H1 (cell line): ENCODE data around the gene CEL. TPM values are rescaled to one million over a fixed set of nuclear protein-coding genes. Genes with fewer than 3 reads are reported as not detected.

ENCODE experiments used
- CTCF ChIA-PET: fragments of 300-600 bp; sonication (Branson Sonifier 250); formaldehyde crosslinking; loops from one replicate; lab custom pipeline; 2021; ENCODE audit not compliant: partially characterized antibody; lab: Charles Lee
- POLR2A ChIA-PET: fragments of 300-600 bp; sonication (Branson Sonifier 250); formaldehyde crosslinking; loops from one replicate; lab custom pipeline; 2021; ENCODE audit warnings: inconsistent platforms; ENCODE audit not compliant: partially characterized antibody; lab: Charles Lee
- DNase-seq, 2 experiments: peaks; one replicate each; pipeline versions ENCODE4 v3.0.0 to v3.0.0-alpha.2; 2010 to 2022; ENCODE audit warnings: low spot score in 2 of 2, low read depth in 1 of 2, mixed read lengths in 1 of 2
- FAIRE-seq: peaks from 2 replicates; lab custom pipeline; 2011; peaks lifted over from hg19 to GRCh38; lab: Jason Lieb, UNC
- H2AFZ ChIP-seq: 2 replicates; pipeline ENCODE4 v1.8.1; 2012; ENCODE audit warnings: low read length, inconsistent platforms
- H2AK5ac ChIP-seq: 2 replicates; pipeline ENCODE4 v1.6.1; 2013; ENCODE audit warnings: low read depth, low read length
- H2BK120ac ChIP-seq: replicated peaks from 2 replicates; pipeline ENCODE3; 2013; ENCODE audit warnings: low read depth, low read length, inconsistent platforms
- H2BK12ac ChIP-seq: 2 replicates; pipeline ENCODE4 v1.6.1; 2013; ENCODE audit warnings: low read depth, low read length
- H2BK15ac ChIP-seq: 2 replicates; pipeline ENCODE4 v1.6.1; 2013; ENCODE audit warnings: low read length
- H2BK20ac ChIP-seq: 2 replicates; pipeline ENCODE4 v1.6.1; 2013; ENCODE audit warnings: low read length
- H2BK5ac ChIP-seq: 2 replicates; pipeline ENCODE4 v1.6.1; 2013; ENCODE audit warnings: low read depth, low read length
- H3K14ac ChIP-seq: 2 replicates; pipeline ENCODE4 v1.6.1; 2013; ENCODE audit warnings: inconsistent platforms; ENCODE audit not compliant: insufficient read length
- H3K18ac ChIP-seq: 2 replicates; pipeline ENCODE4 v1.6.1; 2013; ENCODE audit warnings: low read length; ENCODE audit errors: extremely low read depth
- H3K23ac ChIP-seq: 2 replicates; pipeline ENCODE4 v1.6.1; 2013; ENCODE audit warnings: inconsistent platforms; ENCODE audit not compliant: insufficient read length
- H3K23me2 ChIP-seq: 2 replicates; pipeline ENCODE4 v1.6.1; 2013; ENCODE audit warnings: low read depth, low read length
- H3K27ac ChIP-seq: 2 replicates; pipeline ENCODE4 v1.6.1; 2011; ENCODE audit warnings: low read depth, low read length, inconsistent platforms
- H3K27me3 ChIP-seq, 4 experiments: replicated peaks in 1 of 4; 1 replicate in 1 of 4; 2 replicates in 3 of 4; pipeline versions ENCODE4 v1.6.1 to v1.8.1; 2011 to 2013; ENCODE audit warnings: low read length in 3 of 4, mild to moderate bottlenecking in 3 of 4, inconsistent platforms in 2 of 4, mixed read lengths in 2 of 4, moderate library complexity in 1 of 4; ENCODE audit not compliant: control insufficient read depth in 3 of 4, insufficient read depth in 3 of 4; ENCODE audit errors: extremely low read depth in 1 of 4
- H3K36me3 ChIP-seq, 4 experiments: 2 replicates each; pipeline versions ENCODE4 v1.6.1 to v1.8.1; 2011 to 2013; ENCODE audit warnings: mild to moderate bottlenecking in 4 of 4, low read length in 3 of 4, moderate library complexity in 2 of 4, control low read depth in 1 of 4, inconsistent platforms in 1 of 4; ENCODE audit not compliant: insufficient read depth in 4 of 4, control insufficient read depth in 2 of 4
- H3K4ac ChIP-seq: replicated peaks from 2 replicates; pipeline ENCODE3; 2013; ENCODE audit warnings: low read length, low read depth, mixed read lengths, inconsistent platforms; ENCODE audit not compliant: insufficient read length
- H3K4me1 ChIP-seq, 4 experiments: replicated peaks in 1 of 4; 1 replicate in 1 of 4; 2 replicates in 3 of 4; pipeline versions ENCODE4 v1.6.1 to v1.8.1; 2011 to 2013; ENCODE audit warnings: low read length in 3 of 4, inconsistent platforms in 2 of 4, mixed read lengths in 1 of 4; ENCODE audit not compliant: insufficient read depth in 4 of 4, control insufficient read depth in 3 of 4
- H3K4me2 ChIP-seq, 2 experiments: 2 replicates each; pipeline versions ENCODE4 v1.6.1 to v1.8.1; 2011 to 2013; ENCODE audit warnings: low read depth in 2 of 2, low read length in 2 of 2, control low read depth in 1 of 2, inconsistent platforms in 1 of 2, mild to moderate bottlenecking in 1 of 2; ENCODE audit not compliant: insufficient read depth in 1 of 2
- H3K4me3 ChIP-seq, 4 experiments: fragments of 200-600, 300-600 bp in 1 of 4; sonication (generic), shearing (Covaris generic), sonication (Bioruptor Twin) in 1 of 4; 2 replicates each; pipeline versions ENCODE4 v1.5.1 to v1.8.1; 2011 to 2016; ENCODE audit warnings: low read length in 4 of 4, low read depth in 3 of 4, control low read depth in 2 of 4, inconsistent platforms in 2 of 4, mild to moderate bottlenecking in 2 of 4, mixed read lengths in 1 of 4, moderate library complexity in 1 of 4; ENCODE audit not compliant: insufficient read depth in 2 of 4; ENCODE audit errors: extremely low read depth in 1 of 4
- H3K56ac ChIP-seq: replicated peaks from 2 replicates; pipeline ENCODE3; 2013; ENCODE audit warnings: low read depth, mild to moderate bottlenecking, mixed read lengths, low read length, inconsistent platforms; ENCODE audit not compliant: insufficient read length
- H3K79me1 ChIP-seq: 2 replicates; pipeline ENCODE4 v1.6.1; 2013; ENCODE audit warnings: low read depth, low read length, control low read depth
- H3K79me2 ChIP-seq, 2 experiments: 2 replicates each; pipeline versions ENCODE4 v1.6.1 to v1.8.1; 2012 to 2013; ENCODE audit warnings: low read length in 2 of 2, mild to moderate bottlenecking in 2 of 2, inconsistent platforms in 1 of 2; ENCODE audit not compliant: insufficient read depth in 2 of 2, control insufficient read depth in 1 of 2
- H3K9ac ChIP-seq, 4 experiments: replicated peaks in 1 of 4; 1 replicate in 1 of 4; 2 replicates in 3 of 4; pipeline versions ENCODE4 v1.6.1 to v1.8.1; 2011 to 2013; ENCODE audit warnings: low read depth in 3 of 4, low read length in 3 of 4, control low read depth in 2 of 4, mild to moderate bottlenecking in 2 of 4, moderate library complexity in 2 of 4, inconsistent platforms in 1 of 4; ENCODE audit errors: extremely low read depth in 1 of 4
- H3K9me3 ChIP-seq, 2 experiments: 2 replicates each; pipeline versions ENCODE4 v1.6.1 to v1.8.1; 2012 to 2013; ENCODE audit warnings: mild to moderate bottlenecking in 2 of 2, moderate library complexity in 2 of 2, control low read depth in 1 of 2, inconsistent platforms in 1 of 2, low read depth in 1 of 2, low read length in 1 of 2, mixed read lengths in 1 of 2; ENCODE audit not compliant: insufficient read depth in 2 of 2
- H4K20me1 ChIP-seq, 2 experiments: replicated peaks in 1 of 2; 2 replicates each; pipeline versions ENCODE3 to v1.8.1; 2011 to 2013; ENCODE audit warnings: inconsistent platforms in 2 of 2, low read length in 2 of 2, mild to moderate bottlenecking in 1 of 2; ENCODE audit not compliant: insufficient read depth in 2 of 2, control insufficient read depth in 1 of 2
- H4K5ac ChIP-seq: 2 replicates; pipeline ENCODE4 v1.6.1; 2013; ENCODE audit warnings: low read length, low read depth, mixed read lengths, inconsistent platforms; ENCODE audit not compliant: insufficient read length
- H4K8ac ChIP-seq: 2 replicates; pipeline ENCODE4 v1.8.0; 2013; ENCODE audit warnings: mild to moderate bottlenecking, moderate library complexity, low read length, inconsistent platforms; ENCODE audit not compliant: insufficient read depth; ENCODE audit errors: extremely low read depth
- H4K91ac ChIP-seq: replicated peaks from 2 replicates; pipeline ENCODE3; 2013; ENCODE audit warnings: low read length, mixed read lengths, inconsistent platforms; ENCODE audit not compliant: insufficient read length
- CEBPB ChIP-seq: IDR thresholded peaks from 2 replicates; pipeline ENCODE4 v1.6.1; 2012; ENCODE audit warnings: low read depth, low read length
- EGR1 ChIP-seq: IDR thresholded peaks from 2 replicates; pipeline ENCODE4 v1.6.1; 2011; ENCODE audit warnings: low read depth, low read length, borderline replicate concordance
- HDAC2 ChIP-seq, 2 experiments: fragments of 300-600 bp in 1 of 2; sonication (generic) in 1 of 2; IDR thresholded peaks; 2 replicates each; pipeline ENCODE4 v1.6.1; 2011 to 2012; ENCODE audit warnings: low read depth in 2 of 2, low read length in 2 of 2, mild to moderate bottlenecking in 2 of 2, moderate library complexity in 2 of 2, borderline replicate concordance in 1 of 2, inconsistent platforms in 1 of 2
- PHF8 ChIP-seq: fragments of 200-600 bp; sonication (generic); conservative IDR thresholded peaks from 2 replicates; pipeline ENCODE4 v1.7.1; 2012; ENCODE audit warnings: low read depth, mild to moderate bottlenecking, inconsistent platforms, low read length, moderate library complexity
- POLR2A ChIP-seq, 2 experiments: IDR thresholded peaks; 1 replicate in 1 of 2; 2 replicates in 1 of 2; pipeline ENCODE4 v1.6.1; 2011; ENCODE audit warnings: low read depth in 2 of 2, low read length in 2 of 2, mild to moderate bottlenecking in 2 of 2; ENCODE audit errors: control extremely low read depth in 1 of 2
- SIX5 ChIP-seq: IDR thresholded peaks from 2 replicates; pipeline ENCODE4 v1.6.1; 2011; ENCODE audit warnings: mild to moderate bottlenecking, low read depth, low read length
- SP1 ChIP-seq: IDR thresholded peaks from 2 replicates; pipeline ENCODE4 v1.6.1; 2011; ENCODE audit warnings: low read depth, low read length
- USF2 ChIP-seq: IDR thresholded peaks from 2 replicates; pipeline ENCODE4 v1.6.1; 2011; ENCODE audit warnings: low read length, improper control_type of control experiment
- WGBS, 2 experiments: shearing (Covaris generic) in 1 of 2; methylation state at CpG; one replicate each; pipeline versions ENCODE4 v1.1.6 to v1.1.7; 2013 to 2015; ENCODE audit warnings: low lambda C conversion rate in 2 of 2, mixed read lengths in 2 of 2, inconsistent platforms in 1 of 2, low coverage in 1 of 2, missing lambda C conversion rate in 1 of 2; ENCODE audit not compliant: insufficient replicate concordance in 2 of 2, insufficient coverage in 1 of 2, insufficient read length in 1 of 2; ENCODE audit errors: extremely low coverage in 1 of 2, missing lambda C conversion rate in 1 of 2; 5-methylcytosine and 5-hydroxymethylcytosine counted together
- polyA plus RNA-seq, 7 experiments: library from polyadenylated mRNA; depleted of rRNA in 3 of 7; stranded (reverse) in 5 of 7; unstranded in 2 of 7; fragments of >200 nt in 5 of 7; fragments of 200-250 nt in 2 of 7; gene quantifications; 1 replicate in 5 of 7; 2 replicates in 1 of 7; 4 replicates in 1 of 7; pipeline versions ENCODE4 v1.2.1 to v1.2.3, GENCODE V29; 2011 to 2013; ENCODE audit warnings: missing spikeins in 2 of 7, mixed read lengths in 2 of 7
- total RNA-seq: library from RNA; stranded (reverse); fragmentation: NEBNext Ultra II Directional; extraction: Animal tissue kit (Norgen Biotek cat#: 25700); gene quantifications from 2 replicates; pipeline ENCODE4 v1.2.1, GENCODE V29; 2021
- TF ChIP-seq, protein P1 (sequence below): IDR thresholded peaks from 2 replicates; pipeline ENCODE4 v1.6.1; 2012; ENCODE audit warnings: low read length, inconsistent platforms

The CEL gene
- total and polyA plus RNA-seq, 2 of the 8 experiments (the other 6 are each of a cell fraction or from before 2014, with no cell fraction given), result 1.8 to 3.4 TPM

- Histone ChIP-seq H3K79me1 (no peaks in the 10 kb centered on the region), H3K79me2 (no peaks in the 10 kb centered on the region), H3K27me3 (no peaks in the 10 kb centered on the region; a peak in 3 of 7 replicates), H3K9me3 (no peaks in the 10 kb centered on the region), H3K23ac (no peak overlapping the region), H3K14ac (no peak overlapping the region), H3K4me2 (no peak overlapping the region), H4K5ac (no peak overlapping the region), H2AK5ac (no peak overlapping the region), H2AFZ (no peak overlapping the region), H3K9ac (0 out of 7 replicates have a peak overlapping the region, but pooled peaks of 1 of the 4 experiments have one; percentile 13), H3K56ac (no peak overlapping the region), H3K4me3 (no peak overlapping the region), H3K36me3 (peaks cover 2 to 7% (median 5%) of the 10 kb centered on the region in 4 experiments; a peak in 5 of 8 replicates), H3K4me1 (peaks cover 0 to 10% (median 3%) of the 10 kb centered on the region in 4 experiments; a peak in 3 of 7 replicates), H2BK20ac (no peak overlapping the region), H4K91ac (no peak overlapping the region), H3K27ac (no peak overlapping the region), H2BK15ac (no peak overlapping the region), H2BK5ac (no peak overlapping the region), H3K23me2 (no peaks in the 10 kb centered on the region), H2BK12ac (no peak overlapping the region), H2BK120ac (no peak overlapping the region), H3K4ac (no peak overlapping the region), H4K8ac (no peak overlapping the region), H3K18ac (no peak overlapping the region), H4K20me1 (peaks cover 5 to 24% of the 10 kb centered on the region in 2 experiments)
- FAIRE-seq, result no peak
- ChIA-PET CTCF (interaction anchor here (0.6 to 19.3 kb wide), 10 partner anchors 8 to 137 kb away, joined by 3 to 337 read pairs (median 4); no protein-coding TSS in a partner anchor), POLR2A (interaction anchor here (1.2 kb wide), 1 partner anchor 238 kb away, joined by 3 read pairs; the partner anchor contains the start of genes MED22 and RPL7A)
- DNase-seq, result no peak
- WGBS, 2 experiments, result 83% methylated on average over 18 of the region's 18 CpGs; no CpG with 5 or more reads in 1 of the 2 experiments
- TF ChIP-seq POLR2A (IDR thresholded peaks at IDR 0.05; ENCODE audit: control extremely low read depth in 1 of 2, low read depth in 2 of 2, low read length in 2 of 2) (no peak), USF2 (no peak), EGR1 (no peak), CEBPB (no peak), SP1 (no peak), SIX5 (no peak), PHF8 (no peak), HDAC2 (IDR thresholded peaks at IDR 0.05; ENCODE audit: borderline replicate concordance in 1 of 2, low read depth in 2 of 2, low read length in 2 of 2) (no peak)
- TF ChIP-seq, protein P1, sequence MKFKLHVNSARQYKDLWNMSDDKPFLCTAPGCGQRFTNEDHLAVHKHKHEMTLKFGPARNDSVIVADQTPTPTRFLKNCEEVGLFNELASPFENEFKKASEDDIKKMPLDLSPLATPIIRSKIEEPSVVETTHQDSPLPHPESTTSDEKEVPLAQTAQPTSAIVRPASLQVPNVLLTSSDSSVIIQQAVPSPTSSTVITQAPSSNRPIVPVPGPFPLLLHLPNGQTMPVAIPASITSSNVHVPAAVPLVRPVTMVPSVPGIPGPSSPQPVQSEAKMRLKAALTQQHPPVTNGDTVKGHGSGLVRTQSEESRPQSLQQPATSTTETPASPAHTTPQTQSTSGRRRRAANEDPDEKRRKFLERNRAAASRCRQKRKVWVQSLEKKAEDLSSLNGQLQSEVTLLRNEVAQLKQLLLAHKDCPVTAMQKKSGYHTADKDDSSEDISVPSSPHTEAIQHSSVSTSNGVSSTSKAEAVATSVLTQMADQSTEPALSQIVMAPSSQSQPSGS, result no peak
Observed at GRCh38 chr9:133109931-133110650, 48.3 kb downstream of the CEL start.
